ENCODE data around the gene CBLB.

GRCh38 chr3:105807701-105808100 lies 61.1 kb downstream of the CBLB start:
- no peak for TF ChIP-seq POLR2A (IDR thresholded peaks at IDR 0.05; ENCODE audit: low read length)
- TF ChIP-seq CTCF (IDR thresholded peaks at IDR 0.05) = no peak
- TF ChIP-seq POLR2AphosphoS2 (conservative IDR thresholded peaks at IDR 0.05; ENCODE audit: low read length) = no peak
- TF ChIP-seq NFE2L2 (conservative IDR thresholded peaks at IDR 0.05; ENCODE audit: low read length) = no peak

All from A549 (cell line).